NCI-H2107 treated with DMSO at 0.1 percent for 48 hours (cell line): ENCODE measurements around the gene NDUFB6.
"Not testable (repeated sequence)": the region's sequence is repeated elsewhere in the genome, so short reads cannot be mapped to it uniquely, and the experiment has no call there.

Source experiments
- DNase-seq: peaks from one replicate; lab custom pipeline; 2025; ENCODE audit not compliant: unreplicated experiment; lab: John Stamatoyannopoulos, UW

The NDUFB6 gene

GRCh38 chr9:32571969-32572899 lies 725 bp downstream of the NDUFB6 start:
- peak; percentile 60 for DNase-seq

DNA sequence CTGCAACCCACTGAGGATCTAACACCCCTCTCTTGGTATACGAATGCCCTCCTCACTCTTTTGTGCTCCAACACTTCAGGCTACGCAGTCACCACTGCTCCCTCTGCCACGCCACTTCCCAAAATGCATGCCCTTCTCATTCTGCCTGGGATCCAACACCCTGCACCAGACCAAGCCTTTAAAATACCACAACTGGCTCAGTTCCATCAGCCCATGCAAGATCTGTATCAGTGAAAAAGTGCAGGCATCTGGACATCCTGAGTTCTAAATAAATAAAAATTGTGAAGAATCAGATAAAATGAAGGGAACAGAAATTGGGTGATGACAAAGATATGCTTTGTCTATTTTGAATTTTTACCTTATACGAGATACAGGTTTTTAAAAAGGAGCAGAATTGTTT lies 2.7 kb downstream of the NDUFB6 start:
- DNase-seq: no peak

DNA sequence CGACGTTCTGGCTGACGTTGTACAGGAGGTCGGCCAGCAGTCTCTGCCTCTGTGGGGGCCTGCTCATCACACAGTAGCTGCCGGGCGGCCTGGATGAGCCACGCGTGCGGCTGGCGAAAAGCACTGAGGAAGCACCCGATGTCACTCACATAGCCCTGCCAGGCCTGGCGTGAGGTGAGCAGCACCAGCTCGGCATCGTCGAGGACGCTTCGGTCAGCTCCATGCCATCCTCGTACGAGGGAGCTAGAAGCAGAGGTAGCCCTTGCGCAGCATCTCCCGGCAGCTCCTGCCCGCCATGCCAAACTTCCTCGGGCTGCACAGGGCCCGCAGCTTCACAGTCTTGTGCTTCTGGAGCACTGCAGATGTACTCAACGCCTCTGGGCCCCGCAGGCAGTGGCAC lies 6.2 kb downstream of the NDUFB6 start:
- DNase-seq: no peak

DNA sequence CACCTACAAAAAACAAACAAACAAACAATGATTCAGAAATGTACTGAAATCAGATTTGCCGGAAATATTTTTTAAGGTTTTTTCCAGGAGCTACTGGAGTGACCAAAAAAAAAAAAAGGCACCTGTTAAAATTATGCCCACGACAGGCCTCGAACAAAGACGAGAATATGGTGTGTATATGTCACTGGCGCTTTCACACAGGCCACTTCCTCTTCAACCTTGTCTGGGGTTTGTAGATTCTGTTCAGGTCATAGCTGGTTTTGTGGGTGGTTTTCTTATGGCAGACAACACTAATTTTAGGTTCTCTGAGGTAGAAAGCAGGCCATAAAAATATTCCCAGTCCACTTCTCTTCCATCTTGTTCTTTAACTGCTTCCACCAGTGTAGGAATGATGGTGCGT lies 7.0 kb downstream of the NDUFB6 start:
- DNase-seq: no peak

GRCh38 chr9:32558408-32558934 lies 14.5 kb downstream of the NDUFB6 start:
- no peak for DNase-seq

DNA sequence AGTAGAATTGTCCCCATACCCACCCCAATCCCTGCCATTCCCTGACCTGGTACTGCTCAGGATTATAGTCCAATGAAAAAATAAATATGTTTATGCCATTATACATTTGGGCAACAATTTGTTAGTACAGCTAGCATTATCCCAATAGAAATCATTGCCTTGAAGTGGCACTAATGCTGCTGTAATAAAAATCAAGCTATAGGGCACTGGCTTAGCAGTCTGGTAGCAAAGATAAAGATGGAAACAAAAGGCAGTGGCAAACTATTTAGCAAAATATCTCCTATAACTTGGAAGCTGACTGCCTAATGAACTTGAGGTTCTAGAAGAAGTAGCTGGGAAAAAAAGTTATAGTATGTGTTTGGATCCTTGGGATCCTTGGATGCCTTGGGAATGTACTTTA lies 18.4 kb downstream of the NDUFB6 start:
- DNase-seq: no peak

DNA sequence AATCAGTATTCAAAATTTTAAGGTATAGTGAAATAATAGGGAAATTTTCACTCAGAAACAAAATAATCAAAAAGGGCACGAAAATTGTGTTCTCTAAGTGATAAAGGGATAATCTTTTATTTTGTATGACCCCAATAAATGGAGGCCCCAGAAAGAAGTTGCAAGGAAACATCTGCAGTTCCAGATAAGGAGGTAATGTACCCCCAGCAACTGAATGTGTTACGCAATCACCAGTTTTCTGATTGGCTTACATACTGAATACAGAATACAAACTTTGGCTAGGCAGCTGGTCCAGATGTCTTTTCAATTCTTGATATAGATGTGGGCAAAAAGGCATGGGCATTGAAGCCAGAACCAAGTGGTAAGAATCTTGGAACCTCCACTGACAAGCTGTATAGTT lies 18.9 kb downstream of the NDUFB6 start:
- DNase-seq: no peak

- peak; percentile 92 for DNase-seq
Measured at GRCh38 chr9:32552172-32552872, 20.6 kb downstream of the NDUFB6 start, which contains the start of the genes SMIM27 and TOPORS. Gene SMIM27 (plus strand): TSS chr9:32552327. CDS start chr9:32552435, 108 bp downstream. Gene TOPORS (minus strand): TSS chr9:32552586. CDS start chr9:32552436, 150 bp downstream.

GRCh38 chr9:32551276-32552051 lies 21.5 kb downstream of the NDUFB6 start:
- DNase-seq: peak; percentile 54

DNA sequence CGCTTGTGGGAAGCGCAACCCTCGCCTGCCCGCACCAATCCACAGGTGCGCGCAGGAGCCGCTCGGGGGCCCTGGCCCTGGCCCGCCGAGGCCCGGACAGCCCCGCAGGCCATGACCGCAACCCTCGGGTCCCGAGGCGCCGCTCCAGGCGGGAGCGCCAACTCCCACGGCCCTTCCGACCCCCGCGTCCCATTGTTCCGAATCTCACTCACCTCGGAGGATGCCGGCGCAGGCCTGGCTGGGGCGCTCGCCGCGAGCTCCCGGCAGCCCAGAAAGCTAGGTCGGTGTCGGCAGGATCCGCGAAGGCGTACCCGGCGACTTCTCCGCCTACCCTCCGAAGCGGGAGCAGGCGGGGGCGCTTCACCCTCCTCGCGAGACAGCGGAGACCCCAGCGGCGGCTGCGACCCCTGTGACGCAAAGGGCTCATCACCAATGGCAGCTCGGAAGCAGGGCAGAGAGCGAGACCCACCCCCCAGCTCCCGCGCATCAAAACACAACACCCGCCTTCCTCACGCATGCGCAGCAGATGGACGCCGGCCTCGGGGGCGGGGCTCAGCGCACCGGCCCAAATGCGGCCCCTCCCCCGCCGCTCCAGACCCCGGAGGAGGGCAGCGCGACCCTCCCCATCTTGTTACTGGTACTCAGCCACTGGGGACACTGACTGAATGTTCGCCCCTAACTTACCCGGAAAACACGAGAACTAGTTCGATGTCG lies 22.2 kb downstream of the NDUFB6 start:
- peak; percentile 82 for DNase-seq

- DNase-seq: no peak
Measured at GRCh38 chr9:32550150-32550561, 22.8 kb downstream of the NDUFB6 start.

DNA sequence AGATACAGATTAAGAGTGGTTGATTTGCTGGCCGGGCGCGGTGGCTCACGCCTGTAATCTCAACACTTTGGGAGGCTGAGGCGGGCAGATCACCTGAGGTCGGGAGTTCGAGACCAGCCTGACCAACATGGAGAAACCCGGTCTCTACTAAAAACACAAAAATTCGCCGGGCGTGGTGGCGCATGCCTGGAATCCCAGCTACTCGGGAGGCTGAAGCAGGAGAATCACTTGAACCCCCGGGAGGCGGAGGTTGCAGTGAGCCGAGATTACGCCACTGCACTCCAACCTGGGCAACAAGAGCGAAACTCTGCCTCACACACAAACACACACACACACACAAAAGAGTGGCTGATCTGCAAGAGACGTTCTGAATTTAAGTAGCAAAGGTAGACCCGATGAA lies 24.7 kb downstream of the NDUFB6 start:
- DNase-seq: not testable (repeated sequence)

GRCh38 chr9:32545884-32546283 lies 27.1 kb downstream of the NDUFB6 start:
- no peak for DNase-seq

DNA sequence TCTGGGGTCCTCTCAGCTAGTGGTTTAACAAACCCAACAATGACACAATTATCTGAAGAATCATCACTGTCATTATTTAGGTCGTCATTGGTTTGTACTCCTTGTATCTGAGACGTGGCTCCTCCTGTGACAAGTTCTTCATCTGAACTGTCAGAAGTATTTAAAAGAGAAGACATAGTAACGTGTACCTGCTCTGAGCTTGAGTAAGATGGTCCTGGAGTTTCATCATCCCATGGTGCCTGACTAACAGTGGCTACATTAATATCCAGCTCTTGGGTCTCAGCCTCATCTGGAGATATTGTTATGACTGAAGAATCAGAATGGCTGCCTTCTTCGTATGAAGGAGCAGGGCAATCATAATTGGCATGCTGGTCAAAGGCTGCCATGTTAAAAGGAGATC lies 29.9 kb downstream of the NDUFB6 start:
- DNase-seq: no peak

- no peak for DNase-seq
Measured at GRCh38 chr9:32533816-32534215, 39.1 kb downstream of the NDUFB6 start.

- DNase-seq: no peak
Measured at GRCh38 chr9:32533336-32533735, 39.6 kb downstream of the NDUFB6 start.

DNA sequence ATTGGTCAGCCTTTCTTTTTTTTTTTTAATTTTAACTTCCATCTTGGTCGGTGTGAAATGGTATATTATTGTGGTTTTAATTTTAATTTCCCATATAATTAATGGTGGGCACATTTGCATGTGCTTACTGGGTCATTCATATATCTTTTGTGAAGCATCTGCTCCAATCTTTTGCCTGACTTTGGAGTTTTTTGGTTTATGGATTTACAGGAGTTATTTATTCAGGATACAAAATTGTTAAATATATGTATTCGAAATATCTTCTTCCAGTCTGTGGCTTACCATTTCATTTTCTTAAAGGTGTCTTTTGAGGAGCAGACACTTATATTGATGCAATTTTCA lies 46.3 kb downstream of the NDUFB6 start:
- no peak for DNase-seq

DNA sequence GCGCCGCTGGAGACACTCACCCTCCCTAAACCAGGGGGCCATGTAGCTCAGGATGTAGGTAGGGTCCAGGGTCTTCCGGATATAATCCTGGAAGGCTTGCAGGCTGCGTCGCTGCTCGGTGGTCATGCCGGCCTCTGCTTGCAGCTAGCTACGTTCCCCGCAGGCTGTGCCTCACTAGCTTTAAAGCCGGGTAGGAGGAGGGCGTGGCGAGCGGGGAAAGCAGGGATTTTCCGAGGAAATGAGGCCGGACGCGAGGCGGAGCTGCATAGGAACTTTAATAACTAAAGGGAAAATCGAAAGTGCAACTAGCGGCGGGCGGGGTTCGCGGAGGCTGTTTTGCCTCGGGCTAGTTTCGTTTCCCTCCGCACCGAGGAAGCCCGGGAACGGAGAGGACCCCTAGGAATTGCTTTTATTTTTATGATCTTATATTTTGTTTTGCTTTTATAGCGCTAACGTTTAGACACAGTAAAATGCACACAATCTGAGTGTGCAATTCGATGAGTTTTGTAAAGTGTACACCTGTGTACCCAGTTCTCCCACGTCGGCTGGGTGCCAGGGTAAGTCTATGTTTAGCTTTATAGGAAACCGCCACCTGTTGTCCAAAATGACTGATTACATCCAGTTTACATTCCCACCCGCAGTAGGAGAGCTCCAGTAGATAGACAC lies 46.8 kb downstream of the NDUFB6 start, which contains the start of gene RIGI:
TSS of gene RIGI (minus strand) at position 156 of the 666 bp plus-strand sequence. CDS start at position 126, 30 bp downstream.
- DNase-seq: peak; percentile 94

- DNase-seq: peak; percentile 66
Measured at GRCh38 chr9:32525709-32526030, 47.3 kb downstream of the NDUFB6 start.
